Measurements from ENCODE around the gene PRKD1.

The PRKD1 gene

GRCh38 chr14:29846339-29847055 lies 81.2 kb downstream of the PRKD1 start:
- ATAC-seq, result no peak

GRCh38 chr14:29843981-29844380 lies 83.7 kb downstream of the PRKD1 start:
- no peak for ATAC-seq
- TF ChIP-seq PATZ1 (CRISPR knock-in tag; IDR thresholded peaks at IDR 0.05; ENCODE audit: borderline replicate concordance) (no peak), SNAI2 (CRISPR knock-in tag; IDR thresholded peaks at IDR 0.05) (no peak), TCF4 (CRISPR knock-in tag; IDR thresholded peaks at IDR 0.05; ENCODE audit: borderline replicate concordance) (no peak), RARB (CRISPR knock-in tag; IDR thresholded peaks at IDR 0.05) (no peak), BACH2 (CRISPR knock-in tag; IDR thresholded peaks at IDR 0.05; ENCODE audit: borderline replicate concordance) (no peak), ESRRG (CRISPR knock-in tag; IDR thresholded peaks at IDR 0.05) (no peak), ZFP3 (CRISPR knock-in tag; IDR thresholded peaks at IDR 0.05) (no peak), ARNTL (CRISPR knock-in tag; IDR thresholded peaks at IDR 0.05; ENCODE audit: borderline replicate concordance, low read depth) (no peak)

More at GRCh38 chr14:29846339-29847055, 81.2 kb downstream of the PRKD1 start:
- TF ChIP-seq PATZ1 (CRISPR knock-in tag; IDR thresholded peaks at IDR 0.05; ENCODE audit: borderline replicate concordance), result no peak
- TF ChIP-seq CSRNP3 (CRISPR knock-in tag; IDR thresholded peaks at IDR 0.05), result no peak
- no peak for TF ChIP-seq ZFP3 (CRISPR knock-in tag; IDR thresholded peaks at IDR 0.05)
- TF ChIP-seq POU6F1 (CRISPR knock-in tag; IDR thresholded peaks at IDR 0.05; ENCODE audit: borderline replicate concordance, low read depth), result no peak
- TF ChIP-seq ESRRG (CRISPR knock-in tag; IDR thresholded peaks at IDR 0.05), result no peak
- TF ChIP-seq ISL1 (CRISPR knock-in tag; IDR thresholded peaks at IDR 0.05), result no peak
- TF ChIP-seq ZNF565 (CRISPR knock-in tag; conservative IDR thresholded peaks at IDR 0.05; ENCODE audit: low read depth), result no peak
- no peak for TF ChIP-seq ARNTL (CRISPR knock-in tag; IDR thresholded peaks at IDR 0.05; ENCODE audit: borderline replicate concordance, low read depth)
- TF ChIP-seq GLIS3 (CRISPR knock-in tag; IDR thresholded peaks at IDR 0.05), result no peak
- no peak for TF ChIP-seq SNAI2 (CRISPR knock-in tag; IDR thresholded peaks at IDR 0.05)
- TF ChIP-seq TSHZ2 (CRISPR knock-in tag; IDR thresholded peaks at IDR 0.05), result no peak
- TF ChIP-seq TCF4 (CRISPR knock-in tag; IDR thresholded peaks at IDR 0.05; ENCODE audit: borderline replicate concordance), result no peak
- TF ChIP-seq PPARA (CRISPR knock-in tag; IDR thresholded peaks at IDR 0.05; ENCODE audit: borderline replicate concordance), result no peak
- TF ChIP-seq ZC3H10 (CRISPR knock-in tag; IDR thresholded peaks at IDR 0.05), result no peak
- TF ChIP-seq ZFP30 (CRISPR knock-in tag; IDR thresholded peaks at IDR 0.05), result no peak
- no peak for TF ChIP-seq CREB5 (CRISPR knock-in tag; IDR thresholded peaks at IDR 0.05; ENCODE audit: low read depth)
- TF ChIP-seq TOX (CRISPR knock-in tag; IDR thresholded peaks at IDR 0.05; ENCODE audit: borderline replicate concordance), result no peak

Measured in SK-N-SH treated with all-trans-retinoic acid at 6 μM for 48 hours (cell line).